ENCODE data around the gene ROBO4.
A peak's percentile ranks its signal among the peaks of the same experiment; 100 is the strongest.

The ROBO4 gene

DNA sequence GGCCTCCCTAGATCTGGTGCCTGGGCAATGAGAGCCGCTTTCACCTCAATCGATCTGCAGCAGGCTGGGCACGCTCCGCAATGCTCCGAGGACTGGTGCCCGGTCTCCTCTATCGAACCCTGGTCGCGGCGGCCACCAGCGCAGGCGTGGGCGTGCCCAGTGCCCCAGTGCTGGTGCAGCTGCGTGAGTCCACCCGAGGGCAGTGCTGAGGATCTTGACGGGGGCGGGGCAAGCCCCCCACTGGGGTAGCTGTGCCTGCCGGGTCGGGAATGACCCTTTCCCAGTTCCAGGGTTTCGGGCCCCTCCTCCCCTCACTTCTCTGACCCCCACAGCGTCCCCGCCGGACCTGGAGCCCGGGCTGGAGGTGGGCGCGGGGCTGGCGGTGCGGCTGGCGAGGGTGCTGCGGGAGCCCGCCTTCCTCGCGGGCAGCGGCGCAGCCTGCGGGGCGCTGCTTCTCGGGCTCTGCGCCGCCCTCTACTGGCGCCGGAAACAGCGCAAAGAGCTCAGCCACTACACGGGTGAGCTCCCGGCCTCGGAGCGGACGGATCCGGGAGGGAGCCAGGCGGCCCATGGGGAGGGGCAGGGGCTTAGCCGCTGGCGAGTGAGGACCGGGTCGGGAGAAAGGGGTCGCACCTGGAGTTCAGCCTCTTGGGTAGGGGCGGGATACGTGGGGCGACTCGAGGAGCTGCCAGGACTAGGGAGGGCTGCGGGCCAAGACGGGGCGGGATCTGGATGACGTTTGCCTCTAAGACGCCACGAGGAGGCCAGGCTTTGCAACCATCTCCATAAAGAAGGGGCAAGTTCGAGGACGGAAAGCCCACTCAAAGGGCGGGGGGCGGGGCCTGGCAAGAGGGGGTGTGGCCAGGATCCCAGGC lies 21.5 kb downstream of the ROBO4 start:
- peak overlapping the region; percentile 30; the same call in 1 of the 2 replicates for H3K27ac ChIP-seq (ENCODE audit: low read length)
- no peaks in the 10 kb centered on the region for H3K9me3 ChIP-seq (ENCODE audit: insufficient read depth, low read length)
- peak overlapping the region; percentile 92 for H2AFZ ChIP-seq (ENCODE audit: low read depth, low read length)
- H3K36me3 ChIP-seq (replicated peaks; ENCODE audit: low read depth, low read length): no peaks in the 10 kb centered on the region
- peak overlapping the region; percentile 77 for H3K9ac ChIP-seq (ENCODE audit: low read length)
- peaks cover 8% of the 10 kb centered on the region; the same call in 1 of the 2 replicates for H3K27me3 ChIP-seq (ENCODE audit: low read depth, low read length)
- H4K20me1 ChIP-seq (ENCODE audit: insufficient read depth, low read length): no peaks in the 10 kb centered on the region
- no peaks in the 10 kb centered on the region for H3K79me2 ChIP-seq (ENCODE audit: low read length)
- no peak for TF ChIP-seq EZH2phosphoT487 (IDR thresholded peaks at IDR 0.05; ENCODE audit: low read depth)
- TF ChIP-seq, protein P1, sequence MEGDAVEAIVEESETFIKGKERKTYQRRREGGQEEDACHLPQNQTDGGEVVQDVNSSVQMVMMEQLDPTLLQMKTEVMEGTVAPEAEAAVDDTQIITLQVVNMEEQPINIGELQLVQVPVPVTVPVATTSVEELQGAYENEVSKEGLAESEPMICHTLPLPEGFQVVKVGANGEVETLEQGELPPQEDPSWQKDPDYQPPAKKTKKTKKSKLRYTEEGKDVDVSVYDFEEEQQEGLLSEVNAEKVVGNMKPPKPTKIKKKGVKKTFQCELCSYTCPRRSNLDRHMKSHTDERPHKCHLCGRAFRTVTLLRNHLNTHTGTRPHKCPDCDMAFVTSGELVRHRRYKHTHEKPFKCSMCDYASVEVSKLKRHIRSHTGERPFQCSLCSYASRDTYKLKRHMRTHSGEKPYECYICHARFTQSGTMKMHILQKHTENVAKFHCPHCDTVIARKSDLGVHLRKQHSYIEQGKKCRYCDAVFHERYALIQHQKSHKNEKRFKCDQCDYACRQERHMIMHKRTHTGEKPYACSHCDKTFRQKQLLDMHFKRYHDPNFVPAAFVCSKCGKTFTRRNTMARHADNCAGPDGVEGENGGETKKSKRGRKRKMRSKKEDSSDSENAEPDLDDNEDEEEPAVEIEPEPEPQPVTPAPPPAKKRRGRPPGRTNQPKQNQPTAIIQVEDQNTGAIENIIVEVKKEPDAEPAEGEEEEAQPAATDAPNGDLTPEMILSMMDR (IDR thresholded peaks at IDR 0.05; ENCODE audit: low read depth, low read length): peak; percentile 68
- H3K4me3 ChIP-seq (ENCODE audit: low read length): peak overlapping the region; percentile 92
- H3K4me1 ChIP-seq (ENCODE audit: low read length): peaks cover 4% of the 10 kb centered on the region; the same call in 1 of the 2 replicates
- H3K4me2 ChIP-seq (ENCODE audit: low read length): peak overlapping the region; percentile 82

DNA sequence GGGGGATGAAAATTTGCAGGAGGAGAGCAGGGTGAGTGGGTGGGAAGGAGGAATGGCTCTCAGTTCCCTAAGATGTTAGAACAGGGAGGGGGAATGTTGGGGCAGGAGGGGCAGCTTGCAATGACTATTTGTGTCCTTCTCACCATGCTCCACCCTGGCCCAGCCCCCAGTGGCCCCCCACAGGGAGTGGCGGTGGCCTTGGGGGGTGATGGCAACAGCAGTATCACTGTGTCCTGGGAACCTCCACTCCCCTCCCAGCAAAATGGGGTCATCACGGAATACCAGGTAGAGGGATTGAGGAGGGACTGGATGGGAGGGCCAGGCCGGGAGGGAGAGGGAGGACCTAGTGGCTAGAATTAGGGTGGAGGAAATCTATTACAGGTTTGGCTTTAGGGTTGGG lies 22.3 kb downstream of the ROBO4 start:
- peaks cover 4% of the 10 kb centered on the region; the same call in 1 of the 2 replicates for H3K4me1 ChIP-seq (ENCODE audit: low read length)
- TF ChIP-seq, protein P1 (IDR thresholded peaks at IDR 0.05; ENCODE audit: low read depth, low read length): no peak
- no peak for TF ChIP-seq EZH2phosphoT487 (IDR thresholded peaks at IDR 0.05; ENCODE audit: low read depth)
- no peaks in the 10 kb centered on the region for H4K20me1 ChIP-seq (ENCODE audit: insufficient read depth, low read length)
- H3K9me3 ChIP-seq (ENCODE audit: insufficient read depth, low read length): no peaks in the 10 kb centered on the region
- H3K27me3 ChIP-seq (ENCODE audit: low read depth, low read length): peaks cover 8% of the 10 kb centered on the region; the same call in 1 of the 2 replicates
- H2AFZ ChIP-seq (ENCODE audit: low read depth, low read length): peak overlapping the region; percentile 92; the same call in 1 of the 2 replicates
- H3K27ac ChIP-seq (ENCODE audit: low read length): no peak overlapping the region
- H3K4me3 ChIP-seq (ENCODE audit: low read length): peak overlapping the region; percentile 92; the same call in 1 of the 2 replicates
- peak overlapping the region; percentile 82; the same call in 1 of the 2 replicates for H3K4me2 ChIP-seq (ENCODE audit: low read length)
- H3K79me2 ChIP-seq (ENCODE audit: low read length): no peaks in the 10 kb centered on the region
- no peak overlapping the region; the same call in 1 of the 2 replicates for H3K9ac ChIP-seq (ENCODE audit: low read length)
- no peaks in the 10 kb centered on the region for H3K36me3 ChIP-seq (replicated peaks; ENCODE audit: low read depth, low read length)

DNA sequence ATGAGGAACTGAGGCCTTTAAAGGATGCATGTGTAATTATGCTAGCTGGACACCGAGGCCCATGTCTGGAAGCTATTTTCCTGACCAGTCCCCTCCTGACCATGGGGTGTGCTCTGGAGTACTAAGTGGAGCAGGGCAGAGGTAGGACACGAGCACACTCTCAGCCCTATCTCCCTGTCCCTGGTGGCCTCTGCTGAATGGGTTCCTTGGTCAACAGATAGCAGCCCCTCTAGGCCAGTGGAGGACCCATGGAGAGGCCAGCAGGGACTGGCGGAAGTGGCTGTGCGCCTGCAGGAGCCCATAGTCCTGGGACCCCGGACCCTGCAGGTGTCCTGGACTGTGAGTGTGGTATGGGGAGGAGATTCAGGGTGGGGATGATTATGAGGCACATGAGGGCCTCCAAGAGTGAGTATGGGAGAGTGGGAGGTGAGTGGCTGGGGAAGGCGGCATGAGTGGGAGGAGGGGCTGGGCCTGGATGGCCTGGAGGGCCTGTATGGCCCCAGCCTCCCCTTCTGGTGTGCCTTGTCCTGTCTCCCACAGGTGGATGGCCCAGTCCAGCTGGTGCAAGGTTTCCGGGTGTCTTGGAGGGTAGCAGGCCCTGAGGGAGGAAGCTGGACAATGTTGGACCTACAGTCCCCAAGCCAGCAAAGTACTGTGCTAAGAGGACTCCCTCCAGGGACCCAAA lies 23.0 kb downstream of the ROBO4 start:
- H3K79me2 ChIP-seq (ENCODE audit: low read length): no peaks in the 10 kb centered on the region
- H3K4me2 ChIP-seq (ENCODE audit: low read length): no peak overlapping the region
- TF ChIP-seq, protein P1 (IDR thresholded peaks at IDR 0.05; ENCODE audit: low read depth, low read length): no peak
- no peaks in the 10 kb centered on the region for H3K9me3 ChIP-seq (ENCODE audit: insufficient read depth, low read length)
- H3K4me3 ChIP-seq (ENCODE audit: low read length): no peak overlapping the region
- H3K4me1 ChIP-seq (ENCODE audit: low read length): peaks cover 4% of the 10 kb centered on the region; the same call in 1 of the 2 replicates
- H2AFZ ChIP-seq (ENCODE audit: low read depth, low read length): no peak overlapping the region
- no peak overlapping the region for H3K27ac ChIP-seq (ENCODE audit: low read length)
- peaks cover 8% of the 10 kb centered on the region; the same call in 1 of the 2 replicates for H3K27me3 ChIP-seq (ENCODE audit: low read depth, low read length)
- H4K20me1 ChIP-seq (ENCODE audit: insufficient read depth, low read length): no peaks in the 10 kb centered on the region
- no peaks in the 10 kb centered on the region for H3K36me3 ChIP-seq (replicated peaks; ENCODE audit: low read depth, low read length)
- no peak overlapping the region for H3K9ac ChIP-seq (ENCODE audit: low read length)

DNA sequence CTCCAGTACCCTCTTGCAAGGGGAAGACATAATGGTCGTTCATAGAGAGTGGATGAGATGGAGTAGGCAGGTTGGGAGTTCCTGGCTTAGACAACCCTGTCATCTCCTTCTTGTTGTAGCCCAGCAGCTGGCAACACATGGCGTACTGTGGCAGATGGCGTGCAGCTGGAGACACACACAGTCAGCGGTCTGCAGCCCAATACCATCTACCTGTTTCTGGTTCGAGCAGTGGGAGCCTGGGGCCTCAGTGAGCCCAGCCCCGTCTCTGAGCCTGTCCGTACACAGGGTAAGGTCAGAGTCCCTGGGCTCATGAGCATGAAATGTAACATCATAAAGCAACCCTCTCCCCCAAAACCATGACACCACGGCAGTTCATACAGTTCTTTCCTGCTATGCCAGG lies 23.7 kb downstream of the ROBO4 start:
- H3K4me1 ChIP-seq (ENCODE audit: low read length): peaks cover 4% of the 10 kb centered on the region; the same call in 1 of the 2 replicates
- H3K9ac ChIP-seq (ENCODE audit: low read length): no peak overlapping the region
- TF ChIP-seq, protein P1 (IDR thresholded peaks at IDR 0.05; ENCODE audit: low read depth, low read length): no peak
- no peak for TF ChIP-seq EZH2phosphoT487 (IDR thresholded peaks at IDR 0.05; ENCODE audit: low read depth)
- H3K4me2 ChIP-seq (ENCODE audit: low read length): no peak overlapping the region
- H3K27ac ChIP-seq (ENCODE audit: low read length): no peak overlapping the region
- no peaks in the 10 kb centered on the region for H3K36me3 ChIP-seq (replicated peaks; ENCODE audit: low read depth, low read length)
- H3K27me3 ChIP-seq (ENCODE audit: low read depth, low read length): peaks cover 8% of the 10 kb centered on the region; the same call in 1 of the 2 replicates
- no peak overlapping the region for H2AFZ ChIP-seq (ENCODE audit: low read depth, low read length)
- H3K9me3 ChIP-seq (ENCODE audit: insufficient read depth, low read length): no peaks in the 10 kb centered on the region
- no peaks in the 10 kb centered on the region for H4K20me1 ChIP-seq (ENCODE audit: insufficient read depth, low read length)
- no peaks in the 10 kb centered on the region for H3K79me2 ChIP-seq (ENCODE audit: low read length)
- no peak overlapping the region for H3K4me3 ChIP-seq (ENCODE audit: low read length)
